ENCODE results near the gene MRPL14.

MRPL14 gene

DNA sequence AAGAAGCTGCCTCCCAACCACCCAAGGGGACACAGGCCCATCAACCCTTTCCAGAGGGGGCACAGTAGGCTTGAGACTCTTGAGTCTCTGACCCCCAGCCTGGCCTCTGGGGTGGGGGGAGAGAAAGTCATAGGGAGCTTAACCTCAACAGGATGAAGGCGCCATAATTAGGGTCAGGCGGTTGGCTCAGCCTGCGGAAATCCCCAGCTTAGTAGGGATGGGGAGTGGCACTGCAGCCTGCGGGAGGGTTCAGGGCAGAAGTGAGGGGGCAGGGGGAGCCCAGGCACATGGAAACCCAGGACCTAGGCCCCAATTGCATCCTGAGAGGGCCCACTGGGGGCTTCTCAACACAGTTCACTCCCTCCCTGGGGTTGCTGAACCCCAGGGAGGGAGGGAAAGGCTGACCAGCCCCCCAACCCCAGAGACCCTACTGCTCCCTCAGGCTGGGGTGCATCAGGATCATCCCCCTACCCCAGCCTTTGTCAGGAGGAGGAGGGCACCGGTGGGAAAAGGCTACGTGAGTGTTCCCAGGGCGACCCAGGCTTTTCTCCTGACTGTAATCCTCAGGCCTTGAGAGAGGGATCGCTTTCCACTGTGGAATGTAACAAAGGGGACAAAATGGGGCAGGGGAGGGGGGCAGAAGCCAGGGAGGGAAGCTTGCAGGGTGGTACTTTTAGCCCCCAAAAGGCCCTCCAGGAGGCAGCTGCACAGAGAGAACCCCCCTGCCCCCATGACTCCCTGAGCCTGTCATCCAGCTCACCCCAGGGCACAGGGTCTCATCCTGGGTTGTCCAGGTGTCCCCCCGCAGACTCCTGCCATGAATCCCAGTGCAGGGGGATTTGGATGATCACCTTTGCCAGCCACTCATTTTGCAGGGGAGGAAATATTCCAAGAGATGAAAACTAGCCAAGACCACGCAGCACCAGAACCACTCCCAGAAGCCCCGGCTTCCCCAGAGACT lies 46.4 kb downstream of the MRPL14 start:
- H3K9me3 Mint-ChIP-seq, result no peaks in the 10 kb centered on the region

DNA sequence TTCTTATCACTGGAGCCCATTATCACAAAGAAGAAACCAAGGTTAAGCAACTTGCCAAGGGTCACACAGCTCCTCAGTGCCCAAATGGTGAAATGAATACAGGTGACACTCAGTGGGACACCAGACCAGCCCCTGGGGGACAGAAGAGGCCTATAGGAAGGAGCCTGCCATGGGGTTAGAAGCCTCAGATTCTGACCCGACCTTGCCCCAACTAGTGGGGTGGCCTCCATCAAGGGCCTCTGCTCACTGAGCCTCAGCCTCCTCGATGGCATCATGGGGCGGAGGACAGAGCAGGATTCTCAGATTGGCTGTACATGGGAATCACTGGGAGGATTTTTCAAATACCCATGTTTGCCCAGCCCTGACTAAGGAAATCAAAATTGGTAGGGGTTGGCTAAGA lies 47.6 kb downstream of the MRPL14 start:
- TF ChIP-seq, protein P1, sequence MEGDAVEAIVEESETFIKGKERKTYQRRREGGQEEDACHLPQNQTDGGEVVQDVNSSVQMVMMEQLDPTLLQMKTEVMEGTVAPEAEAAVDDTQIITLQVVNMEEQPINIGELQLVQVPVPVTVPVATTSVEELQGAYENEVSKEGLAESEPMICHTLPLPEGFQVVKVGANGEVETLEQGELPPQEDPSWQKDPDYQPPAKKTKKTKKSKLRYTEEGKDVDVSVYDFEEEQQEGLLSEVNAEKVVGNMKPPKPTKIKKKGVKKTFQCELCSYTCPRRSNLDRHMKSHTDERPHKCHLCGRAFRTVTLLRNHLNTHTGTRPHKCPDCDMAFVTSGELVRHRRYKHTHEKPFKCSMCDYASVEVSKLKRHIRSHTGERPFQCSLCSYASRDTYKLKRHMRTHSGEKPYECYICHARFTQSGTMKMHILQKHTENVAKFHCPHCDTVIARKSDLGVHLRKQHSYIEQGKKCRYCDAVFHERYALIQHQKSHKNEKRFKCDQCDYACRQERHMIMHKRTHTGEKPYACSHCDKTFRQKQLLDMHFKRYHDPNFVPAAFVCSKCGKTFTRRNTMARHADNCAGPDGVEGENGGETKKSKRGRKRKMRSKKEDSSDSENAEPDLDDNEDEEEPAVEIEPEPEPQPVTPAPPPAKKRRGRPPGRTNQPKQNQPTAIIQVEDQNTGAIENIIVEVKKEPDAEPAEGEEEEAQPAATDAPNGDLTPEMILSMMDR (IDR thresholded peaks at IDR 0.05), result no peak
- peaks cover 4% of the 10 kb centered on the region for H3K36me3 Mint-ChIP-seq (ENCODE audit: low read depth)
- no peak overlapping the region for H3K4me3 Mint-ChIP-seq
- no peaks in the 10 kb centered on the region for H3K9me3 Mint-ChIP-seq
- no peak for DNase-seq
- H3K4me1 Mint-ChIP-seq, result peaks cover 57% of the 10 kb centered on the region
- peaks cover 9% of the 10 kb centered on the region for H3K27me3 Mint-ChIP-seq (ENCODE audit: low read depth, poor library complexity)
- H3K27ac Mint-ChIP-seq, result no peak overlapping the region

More for the DNA sequence above, 46.4 kb downstream of the MRPL14 start:
- Mint-ChIP-seq H3K4me3 (no peak overlapping the region), H3K4me1 (peaks cover 57% of the 10 kb centered on the region), H3K27me3 (ENCODE audit: low read depth, poor library complexity) (peaks cover 3% of the 10 kb centered on the region), H3K27ac (no peak overlapping the region), H3K36me3 (ENCODE audit: low read depth) (peaks cover 4% of the 10 kb centered on the region)
- DNase-seq, result no peak
- TF ChIP-seq, protein P1 (IDR thresholded peaks at IDR 0.05), result no peak

DNA sequence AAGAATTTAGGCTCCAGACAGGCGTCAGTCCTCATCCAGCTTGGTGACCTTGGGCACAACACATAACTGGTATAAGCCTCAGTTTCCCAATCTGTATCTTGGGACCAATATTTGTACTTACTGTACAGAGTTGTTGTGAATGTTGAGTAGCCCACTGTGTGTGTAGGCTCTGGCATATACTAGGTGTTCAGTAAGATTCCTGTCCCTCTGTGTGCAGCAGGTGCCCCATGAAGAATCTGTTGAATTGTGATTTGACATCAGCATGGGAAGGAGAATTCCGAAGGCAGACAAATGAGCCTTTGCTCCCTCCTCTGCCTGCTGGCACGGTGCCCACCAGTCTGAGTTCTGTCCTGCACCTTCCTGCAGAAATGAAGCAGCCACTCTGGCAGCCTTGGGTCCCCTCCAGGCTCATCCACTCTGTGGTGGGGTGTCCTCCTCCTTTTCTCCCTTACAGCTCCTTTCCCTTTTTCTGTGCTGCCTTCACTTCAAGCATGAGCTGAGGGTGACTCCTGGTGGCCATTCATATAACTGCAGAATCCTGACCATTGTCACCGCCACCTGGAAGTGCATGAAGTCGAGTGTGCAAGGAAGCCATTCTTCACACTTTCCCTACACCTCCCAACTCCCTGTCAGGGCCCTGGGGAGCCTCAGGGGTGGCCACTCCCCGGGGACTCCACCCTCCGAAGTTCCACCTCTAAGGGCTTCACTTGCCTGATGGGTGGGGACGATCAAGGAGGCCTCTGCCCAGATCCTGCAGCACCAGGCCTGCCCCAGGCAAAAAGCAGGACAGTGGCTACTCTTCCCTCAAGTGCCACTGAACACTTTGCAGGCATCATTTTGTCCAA lies 48.2 kb downstream of the MRPL14 start:
- H3K9me3 Mint-ChIP-seq, result no peaks in the 10 kb centered on the region
- TF ChIP-seq, protein P1 (IDR thresholded peaks at IDR 0.05), result peak; percentile 92
- no peak overlapping the region for H3K4me3 Mint-ChIP-seq
- no peak overlapping the region for H3K27ac Mint-ChIP-seq
- H3K36me3 Mint-ChIP-seq (ENCODE audit: low read depth), result peaks cover 4% of the 10 kb centered on the region
- H3K4me1 Mint-ChIP-seq, result peaks cover 59% of the 10 kb centered on the region
- DNase-seq, result peak; percentile 79
- H3K27me3 Mint-ChIP-seq (ENCODE audit: low read depth, poor library complexity), result peaks cover 9% of the 10 kb centered on the region

DNA sequence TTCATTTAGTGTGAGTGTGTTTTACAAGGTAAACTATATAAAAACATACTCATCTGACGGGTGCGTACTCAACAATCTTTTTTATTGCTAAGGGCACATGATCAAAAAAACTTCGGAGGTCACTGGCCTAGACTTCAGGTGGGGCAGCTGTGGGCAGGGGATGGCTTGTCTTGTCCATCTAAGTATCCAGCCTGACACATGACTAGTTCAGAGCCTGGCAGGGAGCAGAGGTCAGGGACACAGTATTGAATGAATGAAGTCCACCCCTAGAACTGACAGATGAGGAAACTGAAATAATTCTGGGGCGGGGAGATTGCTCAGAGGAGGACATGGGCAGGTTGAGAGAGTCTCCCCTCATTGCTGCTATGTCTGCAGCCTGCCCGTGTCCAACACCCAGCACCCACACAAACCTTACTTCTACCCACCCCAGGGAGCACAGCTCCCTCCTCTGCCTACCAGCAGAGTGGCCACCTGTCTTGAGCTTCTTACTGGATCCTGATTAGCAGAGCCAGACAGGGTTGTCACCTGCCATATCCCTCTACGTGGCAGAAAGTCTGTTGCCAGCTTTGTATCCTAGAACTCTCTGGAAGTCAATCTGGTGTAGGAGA lies 48.9 kb downstream of the MRPL14 start:
- TF ChIP-seq, protein P1 (IDR thresholded peaks at IDR 0.05), result no peak
- H3K4me1 Mint-ChIP-seq, result peaks cover 64% of the 10 kb centered on the region
- H3K27ac Mint-ChIP-seq, result no peak overlapping the region
- H3K27me3 Mint-ChIP-seq (ENCODE audit: low read depth, poor library complexity), result peaks cover 9% of the 10 kb centered on the region
- peaks cover 4% of the 10 kb centered on the region for H3K36me3 Mint-ChIP-seq (ENCODE audit: low read depth)
- no peaks in the 10 kb centered on the region for H3K9me3 Mint-ChIP-seq
- no peak for DNase-seq
- H3K4me3 Mint-ChIP-seq, result peak overlapping the region; percentile 27

DNA sequence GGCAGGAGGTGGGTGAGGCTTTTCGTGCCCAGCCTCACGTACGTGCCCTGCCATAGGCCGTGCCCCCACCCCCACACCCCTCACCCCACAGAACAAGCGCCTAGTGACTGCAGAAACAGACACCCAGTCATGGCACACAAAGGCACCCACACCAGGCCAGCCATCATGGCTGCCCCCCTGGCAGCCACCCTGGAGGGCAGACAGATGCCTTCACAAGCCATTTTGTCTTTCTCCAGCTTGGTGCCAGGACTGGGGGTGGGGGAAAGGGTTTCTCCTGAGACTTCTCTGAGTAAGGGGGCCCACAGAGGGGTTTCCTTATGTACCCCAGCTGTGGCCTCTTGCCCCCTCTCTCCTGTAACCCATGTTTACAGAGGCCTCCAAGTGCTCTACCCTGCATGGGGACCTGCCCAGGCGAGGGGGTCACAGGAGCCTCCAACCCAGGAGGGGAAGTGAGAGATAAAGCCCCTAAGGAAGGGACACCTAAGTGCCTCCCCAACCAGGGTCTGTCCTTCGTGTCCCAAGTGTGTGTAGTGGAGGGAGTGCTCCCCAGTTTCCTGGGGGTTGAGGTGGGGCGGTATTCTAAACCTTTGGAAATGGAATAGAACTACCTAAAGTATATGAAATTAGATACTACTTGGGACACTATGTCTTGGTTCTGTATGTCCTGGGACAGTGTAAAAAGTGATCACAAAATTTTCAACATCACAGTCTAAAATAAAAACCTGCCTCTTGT lies 49.9 kb downstream of the MRPL14 start:
- no peak for DNase-seq
- H3K9me3 Mint-ChIP-seq, result no peaks in the 10 kb centered on the region
- TF ChIP-seq, protein P1 (IDR thresholded peaks at IDR 0.05), result no peak
- peaks cover 4% of the 10 kb centered on the region for H3K36me3 Mint-ChIP-seq (ENCODE audit: low read depth)
- H3K4me1 Mint-ChIP-seq, result peaks cover 66% of the 10 kb centered on the region
- no peak overlapping the region for H3K27ac Mint-ChIP-seq
- peaks cover 9% of the 10 kb centered on the region for H3K27me3 Mint-ChIP-seq (ENCODE audit: low read depth, poor library complexity)
- H3K4me3 Mint-ChIP-seq, result peak overlapping the region; percentile 27
